PC-9 (cell line): Measurements from ENCODE around the gene MAPK8IP3. TPM values are rescaled to one million over a fixed set of nuclear protein-coding genes. Genes with fewer than 3 reads are reported as not detected.
"Not testable (repeated sequence)": the region's sequence is repeated elsewhere in the genome, so short reads cannot be mapped to it uniquely, and the experiment has no call there.

ENCODE experiments used
- BruUV-seq: library from RNA; stranded (reverse); fragments of 400-500 nt; replicated peaks from 2 replicates; lab custom pipeline; 2021; lab: Mats Ljungman, UMichigan
- CTCF ChIA-PET: fragments of 300-600 bp; sonication (Branson Sonifier 250); formaldehyde crosslinking; loops from one replicate; lab custom pipeline; 2022; ENCODE audit warnings: antibody characterized with exemption; lab: Charles Lee
- POLR2A ChIA-PET: fragments of 300-600 bp; sonication (Branson Sonifier 250); formaldehyde crosslinking; loops from one replicate; lab custom pipeline; 2022; ENCODE audit warnings: antibody characterized with exemption; ENCODE audit not compliant: unreplicated experiment; lab: Charles Lee
- DNase-seq, 2 experiments: peaks; one replicate each; pipeline versions ENCODE4 v3.0.0 to v3.0.0-alpha.2; 2015 to 2022; ENCODE audit warnings: mixed read lengths in 1 of 2
- H2AFZ ChIP-seq: fragments of 200-600 bp; sonication (generic); 2 replicates; pipeline ENCODE4 v1.8.1; 2017; ENCODE audit warnings: antibody characterized with exemption
- H3F3A ChIP-seq: fragments of 200-600 bp; sonication (generic); 2 replicates; pipeline ENCODE4 v1.8.1; 2017; ENCODE audit warnings: antibody characterized with exemption, mild to moderate bottlenecking, low read depth; ENCODE audit not compliant: insufficient read depth
- H3K27ac ChIP-seq: fragments of 200-600 bp; sonication (generic); 2 replicates; pipeline ENCODE4 v1.6.1; 2016; ENCODE audit warnings: mixed run types
- H3K27me3 ChIP-seq: fragments of 200-600 bp; sonication (generic); 2 replicates; pipeline ENCODE4 v1.6.1; 2016; ENCODE audit warnings: low read depth, mixed run types; ENCODE audit not compliant: insufficient read depth
- H3K36me3 ChIP-seq: fragments of 200-600 bp; sonication (generic); 2 replicates; pipeline ENCODE4 v1.6.1; 2016; ENCODE audit warnings: low read depth, mixed run types
- H3K4me1 ChIP-seq: fragments of 200-600 bp; sonication (generic); replicated peaks from 2 replicates; pipeline ENCODE4 v1.6.1; 2016; ENCODE audit warnings: mixed run types; ENCODE audit not compliant: insufficient read depth
- H3K4me2 ChIP-seq: fragments of 200-600 bp; sonication (generic); 2 replicates; pipeline ENCODE4 v1.6.1; 2017; ENCODE audit warnings: mixed run types
- H3K4me3 ChIP-seq: fragments of 200-600 bp; sonication (generic); 2 replicates; pipeline ENCODE4 v1.6.1; 2016; ENCODE audit warnings: mixed run types
- H3K79me2 ChIP-seq: fragments of 200-600 bp; sonication (generic); 2 replicates; pipeline ENCODE4 v1.6.1; 2017; ENCODE audit warnings: low read depth, mixed run types
- H3K9me2 ChIP-seq: fragments of 200-600 bp; sonication (generic); 2 replicates; pipeline ENCODE4 v1.8.1; 2017; ENCODE audit warnings: mild to moderate bottlenecking; ENCODE audit not compliant: insufficient read depth
- H3K9me3 ChIP-seq: fragments of 200-600 bp; sonication (generic); 2 replicates; pipeline ENCODE4 v1.8.1; 2016; ENCODE audit warnings: low read depth; ENCODE audit not compliant: insufficient read depth
- H4K20me1 ChIP-seq: fragments of 200-600 bp; sonication (generic); 2 replicates; pipeline ENCODE4 v1.8.1; 2017; ENCODE audit not compliant: insufficient read depth
- CTCF ChIP-seq: fragments of 200-600 bp; sonication (generic); conservative IDR thresholded peaks from 2 replicates; pipeline ENCODE4 v1.6.1; 2017; ENCODE audit warnings: mixed run types, antibody characterized with exemption, mild to moderate bottlenecking, moderate library complexity
- EZH2 ChIP-seq: fragments of 200-600 bp; sonication (generic); IDR thresholded peaks from 2 replicates; pipeline ENCODE4 v1.8.0; 2017; ENCODE audit warnings: antibody characterized with exemption, low read depth
- intact Hi-C: fragments of 100-400 bp; cut with micrococcal nuclease; formaldehyde crosslinking; loops from one replicate; pipeline ENCODE4 v1.10.0; 2022; ENCODE audit not compliant: unreplicated experiment
- total RNA-seq: library from RNA; stranded (reverse); gene quantifications from 2 replicates; pipeline ENCODE4 v1.2.3, GENCODE V29; 2021

MAPK8IP3 gene
- total RNA-seq, 1 experiment from 2014 or later, result 125 TPM

- DNase-seq, result no peak
- Histone ChIP-seq H3K9me3 (no peaks in the 10 kb centered on the region), H3K4me2 (no peak overlapping the region), H3F3A (peaks cover 15% of the 10 kb centered on the region; the same call in 1 of the 2 replicates), H3K79me2 (peaks cover 39% of the 10 kb centered on the region), H3K27me3 (no peaks in the 10 kb centered on the region), H2AFZ (no peak overlapping the region), H3K4me1 (peaks cover 16% of the 10 kb centered on the region), H3K36me3 (no peaks in the 10 kb centered on the region), H3K4me3 (no peak overlapping the region), H4K20me1 (0 out of 2 replicates have a peak, but pooled peaks cover 3% of the 10 kb centered on the region), H3K27ac (no peak overlapping the region), H3K9me2 (no peaks in the 10 kb centered on the region)
- no peak for TF ChIP-seq EZH2
- TF ChIP-seq CTCF, result no peak
- intact Hi-C loops, result no loop called here
- ChIA-PET POLR2A (no interaction called here), CTCF (no interaction called here)
- BruUV-seq, result no TSS peak
Observed at GRCh38 chr16:1715220-1715619, 9.2 kb downstream of the MAPK8IP3 start.

GRCh38 chr16:1718236-1718635 lies 12.2 kb downstream of the MAPK8IP3 start:
- H3K79me2 ChIP-seq, result peaks cover 36% of the 10 kb centered on the region
- intact Hi-C loops, H3K27me3 ChIP-seq, H3K4me3 ChIP-seq, H3K9me3 ChIP-seq, H3K4me2 ChIP-seq, H3K27ac ChIP-seq, BruUV-seq, H2AFZ ChIP-seq, POLR2A ChIA-PET, CTCF ChIA-PET, H3K9me2 ChIP-seq, H4K20me1 ChIP-seq, DNase-seq, H3K36me3 ChIP-seq: not testable (repeated sequence)
- peaks cover 36% of the 10 kb centered on the region; the same call in 1 of the 2 replicates for H3F3A ChIP-seq
- H3K4me1 ChIP-seq, result peaks cover 37% of the 10 kb centered on the region

DNA sequence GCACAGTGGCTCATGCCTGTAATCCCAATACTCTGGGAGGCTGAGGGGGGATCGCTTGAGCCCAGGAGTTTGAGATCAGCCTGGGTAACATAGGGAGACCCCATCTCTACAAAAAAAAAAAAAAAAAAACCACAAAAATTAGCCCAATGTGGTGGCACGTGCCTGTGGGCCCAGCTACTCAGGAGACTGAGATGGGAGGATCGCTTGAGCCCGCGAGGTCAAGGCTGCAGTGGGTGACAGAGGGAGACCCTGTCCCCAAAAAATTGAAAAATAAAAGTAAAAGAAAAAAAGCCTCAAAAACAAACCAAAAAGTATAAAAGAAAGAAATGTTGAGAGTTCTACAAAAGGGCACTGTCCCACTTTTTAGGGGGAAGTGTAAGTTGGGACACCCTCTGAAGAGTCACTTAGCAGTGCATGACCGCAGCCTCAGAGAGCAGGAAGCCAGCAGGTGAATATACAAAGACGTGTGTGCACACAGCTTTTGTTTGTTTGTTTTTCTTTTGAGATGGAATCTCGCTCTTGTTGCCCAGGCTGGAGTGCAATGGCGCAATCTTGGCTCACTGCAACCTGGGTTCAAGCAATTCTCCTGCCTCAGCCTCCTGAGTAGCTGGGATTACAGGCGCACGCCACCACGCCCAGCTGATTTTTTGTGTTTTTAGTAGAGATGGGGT lies 13.7 kb downstream of the MAPK8IP3 start:
- peaks cover 31% of the 10 kb centered on the region for H3K79me2 ChIP-seq
- H3K27me3 ChIP-seq, intact Hi-C loops, H2AFZ ChIP-seq, BruUV-seq, H3K4me3 ChIP-seq, H3K9me2 ChIP-seq, H4K20me1 ChIP-seq, H3K36me3 ChIP-seq, H3K9me3 ChIP-seq: not testable (repeated sequence)
- peaks cover 37% of the 10 kb centered on the region; the same call in 1 of the 2 replicates for H3F3A ChIP-seq
- H3K27ac ChIP-seq, result peak overlapping the region; percentile 40
- CTCF ChIA-PET, result interaction anchor here (0.6 kb wide), 1 partner anchor 13 kb away, joined by 3 read pairs; no protein-coding TSS in a partner anchor
- peak overlapping the region; percentile 37 for H3K4me2 ChIP-seq
- peaks cover 42% of the 10 kb centered on the region for H3K4me1 ChIP-seq
- POLR2A ChIA-PET, result interaction anchor here (0.5 kb wide), 1 partner anchor 28 kb away, joined by 3 read pairs; no protein-coding TSS in a partner anchor
- peak in 1 of 2 experiments; percentile 85 for DNase-seq

- H4K20me1 ChIP-seq, result no peaks in the 10 kb centered on the region; the same call in 1 of the 2 replicates
- peaks cover 27% of the 10 kb centered on the region for H3K79me2 ChIP-seq
- H3K4me1 ChIP-seq, result peaks cover 42% of the 10 kb centered on the region
- peak overlapping the region; percentile 67 for H3K27ac ChIP-seq
- H3K36me3 ChIP-seq, result no peaks in the 10 kb centered on the region
- H3K9me2 ChIP-seq, result no peaks in the 10 kb centered on the region
- no peak overlapping the region for H2AFZ ChIP-seq
- no TSS peak for BruUV-seq
- no peaks in the 10 kb centered on the region for H3K9me3 ChIP-seq
- intact Hi-C loops, result no loop called here
- H3K4me3 ChIP-seq, result no peak overlapping the region
- no peak for DNase-seq
- peaks cover 37% of the 10 kb centered on the region; the same call in 1 of the 2 replicates for H3F3A ChIP-seq
- no peaks in the 10 kb centered on the region for H3K27me3 ChIP-seq
- ChIA-PET POLR2A (no interaction called here), CTCF (interaction anchor here (0.6 kb wide), 1 partner anchor 388 kb away, joined by 10 read pairs; the partner anchor contains the start of gene BAIAP3)
- TF ChIP-seq EZH2 (no peak), CTCF (no peak)
- H3K4me2 ChIP-seq, result 0 out of 2 replicates have a peak overlapping the region, but pooled peaks have one; percentile 45
Observed at GRCh38 chr16:1721372-1721771, 15.4 kb downstream of the MAPK8IP3 start.
